ENCODE measurements around the gene SRPK1. TPM values are rescaled to one million over a fixed set of nuclear protein-coding genes. Genes with fewer than 3 reads are reported as not detected.

SRPK1 gene
- total RNA-seq, 1 experiment from 2014 or later, result 101 TPM

DNA sequence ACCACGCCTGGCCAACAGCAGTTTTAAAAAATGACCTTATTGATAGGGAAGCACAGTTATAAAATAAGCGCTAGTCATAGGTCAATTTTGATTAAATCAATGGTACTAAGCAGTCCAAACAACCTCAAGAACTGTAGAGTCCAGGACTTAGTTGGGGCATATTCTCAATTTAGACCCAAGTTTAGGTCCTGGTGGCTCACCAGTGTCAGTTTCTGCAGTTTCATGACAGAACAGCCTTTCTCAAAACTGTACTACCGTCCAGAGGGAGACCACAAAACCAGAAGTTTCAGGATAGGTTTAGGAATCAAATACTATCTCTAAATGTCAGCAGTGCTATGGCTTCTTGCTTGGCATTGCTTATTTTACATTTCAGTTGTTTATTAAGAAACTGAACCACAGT lies 76.6 kb downstream of the SRPK1 start:
- H3K4me3 ChIP-seq, result no peak overlapping the region
- peaks cover 50% of the 10 kb centered on the region for H3K36me3 ChIP-seq
- no peaks in the 10 kb centered on the region for H3K9me3 ChIP-seq (replicated peaks)
- no peaks in the 10 kb centered on the region for H3K4me1 ChIP-seq
- H3K27me3 ChIP-seq, result no peaks in the 10 kb centered on the region
- no peak overlapping the region for H3K27ac ChIP-seq
- DNase-seq, result no peak

DNA sequence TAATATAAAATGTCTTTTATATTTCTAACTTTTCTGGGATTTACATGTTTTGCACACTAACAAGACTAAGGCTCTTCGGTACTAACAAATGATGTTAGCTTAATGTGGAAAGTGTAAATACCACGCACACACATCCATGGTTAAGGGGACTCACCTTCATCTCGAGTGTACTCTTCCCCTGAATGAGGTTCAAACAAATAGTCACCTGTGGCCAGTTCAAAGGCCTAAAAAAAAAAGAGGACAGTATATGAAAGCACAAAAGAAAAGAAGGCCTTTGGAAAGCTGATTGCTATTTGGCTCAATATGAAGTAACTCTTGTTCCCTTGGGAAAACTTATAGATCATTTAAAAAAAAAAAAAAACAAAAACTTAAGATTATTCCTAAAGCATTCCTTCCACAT lies 78.5 kb downstream of the SRPK1 start:
- peaks cover 51% of the 10 kb centered on the region for H3K36me3 ChIP-seq
- H3K4me1 ChIP-seq, result no peaks in the 10 kb centered on the region
- no peak overlapping the region for H3K27ac ChIP-seq
- DNase-seq, result no peak
- no peak overlapping the region for H3K4me3 ChIP-seq
- H3K9me3 ChIP-seq (replicated peaks), result no peaks in the 10 kb centered on the region
- H3K27me3 ChIP-seq, result no peaks in the 10 kb centered on the region

DNA sequence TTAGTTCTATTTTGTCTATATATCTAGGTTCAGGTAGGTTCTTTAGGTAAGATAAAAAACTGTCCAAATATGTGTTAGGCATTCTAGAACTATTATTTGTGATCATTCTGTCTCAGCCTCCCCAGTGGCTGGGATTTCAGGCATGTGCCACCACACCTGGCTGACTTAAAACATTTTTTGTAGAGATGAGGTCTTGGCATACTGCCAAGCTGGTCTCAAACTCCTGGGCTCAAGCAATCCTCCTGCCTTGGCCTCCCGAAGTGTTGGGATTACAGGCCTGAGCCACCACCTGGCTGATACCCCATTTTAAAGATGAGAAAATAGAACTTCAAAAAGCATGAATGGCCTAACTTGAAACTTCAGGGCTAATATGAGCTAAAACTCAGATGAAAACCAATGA lies 81.9 kb downstream of the SRPK1 start:
- Histone ChIP-seq H3K27me3 (no peaks in the 10 kb centered on the region), H3K4me3 (no peak overlapping the region), H3K36me3 (peaks cover 45% of the 10 kb centered on the region), H3K4me1 (no peaks in the 10 kb centered on the region), H3K9me3 (replicated peaks) (no peaks in the 10 kb centered on the region), H3K27ac (no peak overlapping the region)
- no peak for DNase-seq

DNA sequence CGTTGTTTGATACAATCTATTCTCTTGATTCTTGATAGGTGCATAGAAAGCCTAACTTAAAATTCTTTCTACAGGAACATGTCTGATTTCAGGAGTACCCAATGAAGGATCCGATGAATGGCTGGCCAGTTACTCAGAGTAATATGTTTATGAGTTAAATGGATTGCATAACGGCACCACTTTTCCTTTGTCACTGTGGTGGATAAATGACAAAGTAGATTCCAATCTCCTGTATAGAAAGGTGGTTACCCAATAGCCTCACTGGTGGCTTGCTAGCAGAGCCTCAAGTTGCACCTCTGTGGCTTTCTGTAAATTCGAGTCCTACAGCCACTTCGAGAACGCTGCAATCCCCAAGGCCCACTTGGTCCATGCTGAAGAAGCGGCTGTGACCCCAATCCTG lies 87.4 kb downstream of the SRPK1 start:
- H3K4me3 ChIP-seq, result no peak overlapping the region
- H3K27me3 ChIP-seq, result no peaks in the 10 kb centered on the region
- no peak overlapping the region for H3K27ac ChIP-seq
- H3K36me3 ChIP-seq, result peaks cover 27% of the 10 kb centered on the region
- no peak for DNase-seq
- no peaks in the 10 kb centered on the region for H3K4me1 ChIP-seq
- no peaks in the 10 kb centered on the region for H3K9me3 ChIP-seq (replicated peaks)

DNA sequence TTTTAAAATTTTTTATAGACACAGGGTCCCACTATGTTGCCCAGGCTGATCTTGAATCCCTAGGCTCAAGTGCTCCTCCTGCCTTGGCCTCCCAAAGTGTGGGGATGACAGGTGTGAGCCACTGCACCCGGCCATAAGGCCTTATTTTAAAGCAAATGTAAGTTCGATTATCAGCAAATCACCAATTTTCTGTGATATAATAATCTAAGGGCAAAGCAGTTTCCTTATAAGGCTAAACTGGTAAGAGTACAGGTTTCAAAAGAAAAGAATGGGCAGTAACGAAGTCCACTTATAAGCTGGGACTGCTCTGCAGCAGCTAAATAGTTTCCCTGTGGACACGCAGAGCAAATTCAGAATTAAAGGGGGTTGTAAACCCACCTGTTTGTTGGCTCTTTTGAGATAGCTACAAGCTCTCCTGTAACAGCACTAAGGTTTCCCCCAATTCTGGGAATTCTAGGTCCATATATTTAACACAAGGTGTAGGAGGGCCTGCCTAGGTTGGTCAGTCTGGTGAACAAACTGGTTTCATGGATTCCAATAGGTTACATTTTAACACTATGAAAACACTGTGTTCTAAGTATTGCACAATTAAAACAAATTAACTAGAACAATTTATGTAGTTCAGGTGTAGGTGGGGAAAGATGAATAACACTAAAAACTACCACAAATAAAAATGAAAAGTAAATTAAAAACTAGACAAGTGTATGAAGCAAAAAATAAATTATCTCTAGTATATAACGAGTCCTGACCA lies 89.5 kb downstream of the SRPK1 start:
- Histone ChIP-seq H3K9me3 (replicated peaks) (no peaks in the 10 kb centered on the region), H3K27me3 (no peaks in the 10 kb centered on the region), H3K4me3 (no peak overlapping the region), H3K36me3 (peaks cover 14% of the 10 kb centered on the region), H3K4me1 (no peaks in the 10 kb centered on the region), H3K27ac (no peak overlapping the region)
- DNase-seq, result no peak

DNA sequence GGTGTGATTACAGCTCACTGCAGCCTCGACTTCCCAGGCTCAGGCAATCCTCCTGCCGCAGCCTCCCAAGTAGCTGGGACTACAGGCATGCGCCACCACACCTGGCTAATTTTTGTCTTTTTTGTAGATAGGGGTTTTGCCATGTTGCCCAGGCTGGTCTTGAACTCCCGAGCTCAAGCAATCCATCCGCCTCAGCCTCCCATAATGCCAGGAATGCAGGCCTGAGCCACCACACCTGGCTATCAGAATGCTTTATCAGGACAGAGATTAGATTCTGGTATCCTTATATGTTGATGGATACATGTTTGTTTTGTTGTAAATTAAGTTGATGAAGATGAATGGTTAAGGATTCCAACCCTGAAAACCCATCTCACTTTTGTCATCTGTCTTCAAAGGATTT lies 91.6 kb downstream of the SRPK1 start:
- no peaks in the 10 kb centered on the region for H3K9me3 ChIP-seq (replicated peaks)
- H3K27ac ChIP-seq, result no peak overlapping the region
- no peaks in the 10 kb centered on the region for H3K27me3 ChIP-seq
- H3K4me3 ChIP-seq, result no peak overlapping the region
- H3K36me3 ChIP-seq, result peaks cover 10% of the 10 kb centered on the region; the same call in 1 of the 2 replicates
- H3K4me1 ChIP-seq, result no peaks in the 10 kb centered on the region
- no peak for DNase-seq

DNA sequence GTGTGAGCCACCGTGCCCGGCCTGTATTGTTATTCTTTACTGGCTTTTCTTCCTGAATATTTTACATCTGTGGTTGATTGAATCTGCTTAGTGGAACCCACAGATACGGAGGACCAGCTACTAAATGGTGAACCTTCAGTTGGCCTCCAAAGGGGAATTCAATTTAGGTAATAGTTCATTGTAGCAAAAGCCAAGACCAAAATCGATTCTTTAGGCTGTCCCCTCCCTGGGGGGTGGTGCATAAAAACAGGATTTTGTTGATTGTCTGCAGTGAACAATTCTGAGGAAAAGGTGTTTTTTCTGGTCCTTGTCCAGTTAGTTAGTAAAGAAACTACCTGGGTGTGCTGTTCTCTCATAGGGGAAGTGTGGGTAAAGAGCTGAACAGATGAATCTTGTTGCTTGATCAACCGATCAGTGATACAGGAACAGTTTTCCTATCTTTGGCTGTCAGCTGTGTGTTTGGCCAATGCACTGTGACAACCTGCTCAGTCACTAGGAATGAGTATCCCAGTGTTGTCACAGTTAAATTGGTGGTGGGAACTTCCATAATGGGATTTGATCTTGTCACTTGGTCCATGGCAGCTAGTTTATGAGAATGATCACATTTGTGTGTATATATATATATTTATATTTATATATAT lies 96.2 kb downstream of the SRPK1 start:
- no peaks in the 10 kb centered on the region for H3K4me1 ChIP-seq
- no peaks in the 10 kb centered on the region for H3K36me3 ChIP-seq
- DNase-seq, result no peak
- no peaks in the 10 kb centered on the region for H3K9me3 ChIP-seq (replicated peaks)
- H3K27ac ChIP-seq, result no peak overlapping the region
- no peak overlapping the region for H3K4me3 ChIP-seq
- no peaks in the 10 kb centered on the region for H3K27me3 ChIP-seq

DNA sequence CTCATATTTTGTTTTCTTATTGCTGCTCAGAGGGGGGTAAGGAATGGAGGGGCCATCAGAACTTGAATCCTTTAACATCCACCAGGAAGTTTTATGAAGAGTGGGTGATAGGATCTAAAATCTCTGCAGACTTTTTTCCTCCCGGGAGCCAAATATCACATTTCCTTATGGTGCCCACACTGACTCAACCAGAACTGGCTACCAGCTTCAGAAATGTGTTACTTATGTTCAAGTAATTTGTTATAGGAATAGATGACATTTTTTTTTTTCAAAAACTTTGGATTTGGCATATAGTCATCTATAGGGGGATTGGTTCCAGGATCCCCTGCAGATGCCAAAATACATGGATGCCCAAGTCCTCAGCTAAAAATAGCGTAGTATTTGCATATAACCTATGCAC lies 97.3 kb downstream of the SRPK1 start:
- no peaks in the 10 kb centered on the region for H3K9me3 ChIP-seq (replicated peaks)
- no peaks in the 10 kb centered on the region for H3K36me3 ChIP-seq
- no peaks in the 10 kb centered on the region for H3K4me1 ChIP-seq

DNA sequence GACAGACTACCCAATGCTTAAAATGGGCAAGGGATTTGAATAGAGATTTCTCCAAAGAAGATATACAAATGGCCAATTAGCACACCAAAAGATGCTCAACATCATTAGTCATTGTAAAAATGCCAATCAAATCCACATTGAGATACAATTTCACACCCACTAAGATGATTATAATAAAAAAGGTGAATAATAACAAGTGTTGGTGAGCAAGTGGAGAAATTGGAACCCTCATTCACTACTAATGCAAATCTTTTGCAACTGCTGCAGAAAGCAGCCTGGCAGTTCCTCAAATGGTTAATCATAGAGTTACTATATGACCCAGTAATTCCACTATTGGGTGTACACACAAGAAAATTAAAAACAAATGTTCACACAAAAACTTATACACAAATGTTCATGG lies 103.4 kb downstream of the SRPK1 start:
- Histone ChIP-seq H3K36me3 (no peaks in the 10 kb centered on the region), H3K4me1 (no peaks in the 10 kb centered on the region), H3K27ac (no peak overlapping the region), H3K27me3 (no peaks in the 10 kb centered on the region), H3K9me3 (replicated peaks) (no peaks in the 10 kb centered on the region), H3K4me3 (no peak overlapping the region)
- DNase-seq, result no peak

More for the DNA sequence above, 97.3 kb downstream of the SRPK1 start:
- DNase-seq, result no peak
- no peak overlapping the region for H3K27ac ChIP-seq
- no peak overlapping the region for H3K4me3 ChIP-seq
- H3K27me3 ChIP-seq, result no peaks in the 10 kb centered on the region

DNA sequence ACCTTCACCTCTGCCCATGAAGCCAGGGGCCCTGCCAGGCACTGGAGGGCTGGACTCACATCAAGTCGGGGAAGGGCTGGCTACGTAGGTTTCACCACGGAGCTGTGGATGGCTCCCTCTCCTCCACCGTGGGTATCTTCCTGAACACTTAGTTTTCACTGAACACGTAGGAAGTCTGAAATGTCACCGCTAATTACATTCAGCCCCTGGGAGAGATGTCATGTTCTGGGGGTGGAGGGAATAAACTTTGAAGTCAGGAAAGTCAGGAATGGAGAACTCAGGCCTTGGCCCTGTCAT lies 109.3 kb downstream of the SRPK1 start:
- DNase-seq, result no peak
- H3K9me3 ChIP-seq (replicated peaks), result no peaks in the 10 kb centered on the region

DNA sequence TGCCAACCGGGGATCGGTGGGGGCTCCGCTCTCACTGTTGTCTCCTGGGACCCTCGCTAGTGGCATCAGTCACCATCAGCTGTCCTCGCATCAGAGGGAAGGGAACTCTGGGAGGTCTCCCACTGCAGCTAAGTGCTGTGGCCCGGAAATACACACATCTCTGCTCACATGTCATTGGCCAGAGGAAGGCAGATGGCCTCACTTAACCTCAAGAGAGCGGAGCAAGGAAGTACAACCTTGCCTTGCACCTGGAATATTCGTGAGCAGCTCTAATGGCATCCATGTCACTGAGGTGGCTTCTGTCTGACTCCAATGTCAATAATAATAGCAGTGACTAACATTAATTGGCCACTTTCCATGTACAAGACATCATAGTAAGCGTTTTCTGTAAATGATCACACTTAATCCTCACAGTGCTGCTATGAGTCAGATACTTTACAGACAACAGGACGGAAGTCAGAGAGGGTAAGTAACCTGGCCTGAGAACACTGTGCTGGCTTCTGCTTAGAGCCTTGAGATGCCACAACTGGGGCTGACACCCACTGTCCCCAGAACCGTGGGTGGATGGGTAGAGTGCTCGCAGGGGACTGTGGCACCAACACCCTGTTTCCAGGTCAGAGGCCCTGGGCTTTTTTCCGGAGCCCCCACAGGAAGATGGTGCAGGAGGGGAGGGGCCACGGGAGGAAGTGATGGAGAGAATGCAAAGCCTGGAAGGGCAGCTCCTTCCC lies 109.8 kb downstream of the SRPK1 start:
- H3K27me3 ChIP-seq, result no peaks in the 10 kb centered on the region
- no peak overlapping the region for H3K27ac ChIP-seq
- peak overlapping the region; percentile 43 for H3K4me3 ChIP-seq
- H3K36me3 ChIP-seq, result no peaks in the 10 kb centered on the region
- peak; percentile 20 to 48 for DNase-seq
- no peaks in the 10 kb centered on the region for H3K9me3 ChIP-seq (replicated peaks)
- peaks cover 2% of the 10 kb centered on the region; the same call in 1 of the 2 replicates for H3K4me1 ChIP-seq

More for the DNA sequence above, 109.3 kb downstream of the SRPK1 start:
- no peaks in the 10 kb centered on the region for H3K36me3 ChIP-seq
- no peak overlapping the region for H3K27ac ChIP-seq
- peaks cover 2% of the 10 kb centered on the region; the same call in 1 of the 2 replicates for H3K4me1 ChIP-seq
- no peaks in the 10 kb centered on the region for H3K27me3 ChIP-seq
- peak overlapping the region; percentile 43 for H3K4me3 ChIP-seq

DNA sequence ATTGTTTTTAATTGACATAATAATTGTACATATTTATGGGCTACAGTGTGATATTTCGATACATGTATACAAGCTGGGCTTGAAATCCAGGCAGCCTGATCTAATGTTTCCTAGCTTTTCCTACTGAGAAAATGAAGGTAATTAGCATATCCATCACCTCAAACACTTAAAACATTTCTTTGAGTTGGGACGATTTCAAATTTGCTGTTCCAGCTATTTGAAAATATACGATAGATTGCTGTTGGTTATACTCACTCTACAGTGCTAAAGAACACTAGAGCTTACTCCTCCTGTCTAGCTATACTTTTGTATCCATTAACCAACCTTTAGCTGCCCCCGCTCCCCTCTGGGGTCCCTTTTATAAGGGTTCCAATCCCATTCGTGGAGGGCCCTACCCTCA lies 111.1 kb downstream of the SRPK1 start:
- no peak overlapping the region for H3K27ac ChIP-seq
- H3K36me3 ChIP-seq, result no peaks in the 10 kb centered on the region
- H3K4me3 ChIP-seq, result no peak overlapping the region
- DNase-seq, result no peak
- no peaks in the 10 kb centered on the region for H3K9me3 ChIP-seq (replicated peaks)
- peaks cover 2% of the 10 kb centered on the region; the same call in 1 of the 2 replicates for H3K4me1 ChIP-seq
- H3K27me3 ChIP-seq, result no peaks in the 10 kb centered on the region

DNA sequence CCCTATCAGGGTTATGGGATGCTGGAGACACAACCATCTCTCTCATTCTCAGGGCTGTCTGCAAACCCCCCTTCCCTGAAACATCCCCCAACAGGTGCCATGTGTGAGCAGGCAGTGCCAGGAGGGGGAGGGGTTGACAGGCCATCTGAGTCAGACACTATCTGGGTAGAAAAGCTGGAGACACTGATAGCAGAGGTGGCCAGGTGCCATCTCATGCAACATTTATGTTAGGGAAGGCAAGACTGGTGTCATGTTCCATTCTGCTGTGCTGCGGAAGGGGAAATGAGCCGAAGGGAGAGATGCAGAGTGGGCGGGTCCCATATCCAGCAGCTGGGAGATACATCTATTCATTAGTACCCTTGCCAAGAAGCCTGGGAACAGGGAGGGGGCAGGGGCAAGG lies 112.2 kb downstream of the SRPK1 start:
- no peaks in the 10 kb centered on the region for H3K27me3 ChIP-seq
- H3K27ac ChIP-seq, result no peak overlapping the region
- no peak overlapping the region for H3K4me3 ChIP-seq
- DNase-seq, result peak; percentile 66 to 77
- no peaks in the 10 kb centered on the region for H3K9me3 ChIP-seq (replicated peaks)
- peaks cover 2% of the 10 kb centered on the region; the same call in 1 of the 2 replicates for H3K4me1 ChIP-seq
- H3K36me3 ChIP-seq, result no peaks in the 10 kb centered on the region

DNA sequence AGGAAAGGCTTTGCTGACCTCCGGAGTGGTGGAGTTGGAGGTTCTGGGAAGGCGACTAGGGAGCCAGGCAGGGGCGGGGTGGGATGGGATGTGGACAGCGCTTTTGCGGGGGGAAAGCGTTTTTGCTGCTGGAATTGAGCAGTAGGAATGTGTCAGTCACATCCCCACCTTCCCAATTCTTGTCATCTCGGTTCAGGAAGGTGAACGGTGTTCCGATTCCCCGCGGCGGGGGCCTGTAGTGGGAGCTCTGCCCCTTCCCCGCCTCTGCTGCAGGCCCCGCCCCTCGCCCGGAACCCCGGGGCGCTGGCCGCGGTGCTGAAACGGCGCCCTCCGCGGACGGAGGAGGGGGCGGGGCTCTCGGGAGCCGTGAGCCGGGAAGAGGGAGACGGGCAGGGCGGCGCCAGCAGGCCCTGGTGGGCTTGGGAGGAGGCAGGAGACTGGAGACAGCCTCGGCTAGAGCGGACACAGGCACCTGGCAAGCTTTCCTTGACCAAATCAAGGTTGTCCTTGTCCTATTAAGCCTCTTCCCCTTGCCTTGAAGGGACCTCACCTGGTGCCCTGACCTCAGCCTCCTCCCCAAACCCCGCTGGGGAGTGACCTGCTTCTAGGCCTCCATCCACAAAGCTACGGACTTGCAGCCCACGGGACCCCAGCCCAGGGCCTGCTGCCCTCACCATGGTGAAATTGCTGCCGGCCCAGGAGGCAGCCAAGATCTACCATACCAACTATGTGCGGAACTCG lies 115.7 kb downstream of the SRPK1 start, which contains the start of gene LHFPL5:
Gene LHFPL5, plus strand, starts transcription at position 357 of the 741 bp plus-strand sequence. Its CDS starts 319 bp downstream, at position 676.
- H3K27ac ChIP-seq, result no peak within 1 kb of the TSS
- H3K4me1 ChIP-seq, result 0 out of 2 replicates have a peak, but pooled peaks cover 2% of the 10 kb centered on the region
- H3K27me3 ChIP-seq, result no peaks in the 10 kb centered on the region
- no peaks in the 10 kb centered on the region for H3K9me3 ChIP-seq (replicated peaks)
- peak; percentile 44 to 68 for DNase-seq
- H3K4me3 ChIP-seq, result no peak within 1 kb of the TSS
- H3K36me3 ChIP-seq, result no peaks in the 10 kb centered on the region

DNA sequence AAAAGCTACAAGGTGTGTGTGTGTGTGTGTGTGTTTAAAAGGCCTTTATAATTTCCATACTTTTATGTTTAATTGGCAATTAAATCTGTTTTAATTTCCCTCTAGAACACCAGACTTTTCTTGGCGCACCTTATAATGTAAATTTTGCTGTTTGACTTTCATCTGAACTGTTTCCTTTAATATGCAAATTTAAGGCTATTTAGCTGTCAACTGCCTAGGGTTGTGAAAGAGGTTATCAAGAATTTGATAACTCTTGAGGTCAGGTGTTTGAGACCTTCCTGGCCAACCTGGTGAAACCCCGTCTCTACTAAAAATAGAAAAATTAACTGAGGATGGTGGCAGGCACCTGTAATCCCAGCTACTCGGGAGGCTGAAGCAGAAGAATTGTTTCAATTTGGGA lies 119.8 kb downstream of the SRPK1 start:
- no peaks in the 10 kb centered on the region for H3K4me1 ChIP-seq
- no peak overlapping the region for H3K27ac ChIP-seq
- no peaks in the 10 kb centered on the region for H3K27me3 ChIP-seq
- no peaks in the 10 kb centered on the region for H3K36me3 ChIP-seq
- H3K4me3 ChIP-seq, result no peak overlapping the region
- DNase-seq, result no peak
- no peaks in the 10 kb centered on the region for H3K9me3 ChIP-seq (replicated peaks)

Data from SJCRH30 (cell line).